ENCODE data around the gene S100P.

Gene S100P

GRCh38 chr4:6727081-6727942, 33.6 kb downstream of the S100P start:
- no peak for DNase-seq

DNA sequence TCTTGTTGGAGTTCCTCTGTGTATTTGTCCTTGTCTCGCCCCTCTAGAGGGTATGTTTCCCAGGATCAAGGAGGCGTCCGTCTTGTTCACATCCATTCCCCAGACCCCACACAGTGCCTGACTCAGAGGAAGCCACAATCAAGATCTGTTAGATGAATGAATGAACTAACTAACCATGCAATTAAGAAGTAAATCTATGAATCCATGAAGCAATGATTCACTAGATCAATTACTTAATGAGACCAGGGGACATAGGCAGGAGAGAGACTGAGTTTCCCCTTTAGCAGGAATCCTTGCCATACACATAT, 34.2 kb downstream of the S100P start:
- DNase-seq = no peak

GRCh38 chr4:6728320-6729029, 34.8 kb downstream of the S100P start:
- no peak for DNase-seq

- DNase-seq = no peak
Observed at GRCh38 chr4:6730603-6731317, 37.1 kb downstream of the S100P start.

GRCh38 chr4:6731318-6731675, 37.6 kb downstream of the S100P start:
- DNase-seq = no peak

- no peak for DNase-seq
Observed at GRCh38 chr4:6731780-6732179, 38.1 kb downstream of the S100P start.

- no peak for DNase-seq
Observed at GRCh38 chr4:6732441-6733357, 39.0 kb downstream of the S100P start.

GRCh38 chr4:6733358-6734164, 39.9 kb downstream of the S100P start:
- DNase-seq = no peak

DNA sequence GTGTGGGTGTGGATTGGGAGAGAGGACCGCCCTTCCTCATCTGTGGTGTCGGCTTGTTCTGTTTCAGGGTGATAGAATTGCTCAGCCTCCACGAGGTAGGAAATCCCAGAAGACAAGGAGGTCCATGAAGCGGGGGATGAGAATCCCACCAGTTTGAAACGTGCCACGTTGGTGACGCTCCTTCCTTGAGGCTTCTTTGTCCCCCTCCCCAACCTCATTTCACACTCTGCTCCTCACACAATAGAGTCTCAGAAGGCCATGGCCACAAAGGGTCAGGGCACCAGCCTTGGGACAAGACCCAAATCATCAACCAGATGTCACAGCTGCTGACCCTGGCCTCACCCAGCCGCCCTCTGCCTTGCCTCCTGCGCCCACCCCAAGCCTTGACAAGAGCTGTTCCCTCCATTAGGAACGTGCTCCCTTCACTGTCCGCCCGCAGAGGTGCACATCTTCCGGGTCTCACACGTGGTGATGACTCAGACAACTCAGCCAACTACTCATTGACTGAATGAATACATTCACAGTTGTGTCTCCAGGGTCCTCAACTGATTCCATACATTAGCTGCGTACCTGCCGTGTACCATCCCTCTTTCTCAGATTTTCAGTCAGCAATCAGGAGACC, 40.6 kb downstream of the S100P start:
- DNase-seq = no peak

- no peak for DNase-seq
Observed at GRCh38 chr4:6739920-6740319, 46.2 kb downstream of the S100P start.

DNA sequence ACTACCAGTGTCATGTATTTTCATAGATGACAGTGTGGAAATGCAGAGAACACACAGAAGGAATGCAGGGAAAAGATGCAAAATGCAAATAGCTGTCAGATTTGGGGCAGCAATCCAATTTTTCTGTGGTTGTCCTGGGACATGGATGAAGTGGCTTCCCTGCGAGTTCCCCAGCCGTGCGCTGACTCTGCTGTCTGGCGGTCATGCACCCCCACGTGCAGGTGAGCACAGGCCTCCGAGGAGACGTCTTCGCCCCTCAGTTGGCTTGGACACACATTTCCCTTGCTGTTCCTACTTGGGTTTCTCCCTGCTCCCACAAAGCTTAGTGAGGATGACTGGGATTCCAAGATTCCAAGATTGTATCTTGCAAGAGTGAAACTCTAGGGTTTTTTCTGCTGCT, 46.7 kb downstream of the S100P start:
- no peak for DNase-seq

DNA sequence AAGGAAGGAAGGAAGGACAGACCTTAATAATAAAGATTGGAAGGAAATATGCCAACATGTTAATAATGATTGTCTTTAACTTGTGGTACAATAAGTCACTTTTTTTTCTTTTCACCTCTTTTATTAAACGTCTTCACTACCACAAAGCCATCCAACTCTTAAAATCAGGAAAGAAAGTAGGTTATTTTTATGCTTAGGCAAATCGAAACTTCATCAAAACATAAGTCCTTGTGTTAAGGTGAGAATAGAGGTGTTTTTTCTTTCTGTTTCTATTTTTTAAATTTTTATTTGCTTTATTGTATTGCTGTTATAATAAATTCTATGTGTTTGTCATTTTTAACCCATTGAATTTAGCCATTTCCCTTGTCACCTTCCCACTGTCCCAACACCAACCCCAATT, 48.8 kb downstream of the S100P start:
- DNase-seq = no peak

- no peak for DNase-seq
Observed at GRCh38 chr4:6742989-6743388, 49.3 kb downstream of the S100P start.
